Hepatocyte (in vitro differentiated cells): ENCODE data around the gene MCRS1. TPM values are rescaled to one million over a fixed set of nuclear protein-coding genes. Genes with fewer than 3 reads are reported as not detected.

Experiments
- DNase-seq: peaks from one replicate; pipeline ENCODE4 v3.0.0-alpha.2; 2016; ENCODE audit warnings: low spot score
- H2AFZ ChIP-seq: fragments of 200-600 bp; sonication (generic); 2 replicates; pipeline ENCODE4 v1.6.0; 2016; ENCODE audit warnings: antibody characterized with exemption, mild to moderate bottlenecking
- H3K27ac ChIP-seq: fragments of 200-600 bp; sonication (generic); 2 replicates; pipeline ENCODE4 v1.5.1; 2016; ENCODE audit warnings: mild to moderate bottlenecking
- H3K27me3 ChIP-seq: fragments of 200-600 bp; sonication (generic); 2 replicates; pipeline ENCODE4 v1.6.1; 2016
- H3K36me3 ChIP-seq: fragments of 200-600 bp; sonication (generic); replicated peaks from 2 replicates; pipeline ENCODE4 v1.5.1; 2016; ENCODE audit warnings: low read depth; ENCODE audit not compliant: insufficient read depth
- H3K4me1 ChIP-seq: fragments of 200-600 bp; sonication (generic); 2 replicates; pipeline ENCODE4 v1.5.1; 2016; ENCODE audit warnings: mild to moderate bottlenecking, moderate library complexity; ENCODE audit not compliant: insufficient read depth
- H3K4me2 ChIP-seq: fragments of 200-600 bp; sonication (generic); 2 replicates; pipeline ENCODE4 v1.6.0; 2016
- H3K4me3 ChIP-seq: fragments of 200-600 bp; sonication (generic); 2 replicates; pipeline ENCODE4 v1.5.1; 2016; ENCODE audit warnings: mild to moderate bottlenecking
- H3K79me2 ChIP-seq: fragments of 200-600 bp; sonication (generic); 2 replicates; pipeline ENCODE4 v1.6.0; 2017; ENCODE audit warnings: mild to moderate bottlenecking
- H3K9me2 ChIP-seq: fragments of 200-600 bp; sonication (generic); replicated peaks from 2 replicates; pipeline ENCODE4 v1.6.0; 2017; ENCODE audit warnings: mild to moderate bottlenecking; ENCODE audit not compliant: insufficient read depth
- H3K9me3 ChIP-seq: fragments of 200-600 bp; sonication (generic); 2 replicates; pipeline ENCODE4 v1.5.1; 2016; ENCODE audit warnings: low read depth, mild to moderate bottlenecking
- H4K20me1 ChIP-seq: fragments of 200-600 bp; sonication (generic); 2 replicates; pipeline ENCODE4 v1.6.0; 2016; ENCODE audit warnings: mild to moderate bottlenecking; ENCODE audit not compliant: insufficient read depth, poor library complexity, severe bottlenecking
- EZH2 ChIP-seq: fragments of 200-600 bp; sonication (generic); IDR thresholded peaks from 2 replicates; pipeline ENCODE4 v1.6.1; 2016; ENCODE audit warnings: antibody characterized with exemption, mild to moderate bottlenecking, borderline replicate concordance
- EZH2phosphoT487 ChIP-seq: fragments of 200-600 bp; sonication (generic); IDR thresholded peaks from one replicate; pipeline ENCODE4 v1.6.1; 2018; ENCODE audit warnings: antibody characterized with exemption, mild to moderate bottlenecking, low read depth, moderate library complexity; ENCODE audit not compliant: unreplicated experiment, severe bottlenecking
- WGBS: methylation state at CpG from one replicate; pipeline ENCODE4 v1.1.6; 2016; ENCODE audit warnings: low lambda C conversion rate; ENCODE audit errors: missing lambda C conversion rate; 5-methylcytosine and 5-hydroxymethylcytosine counted together
- polyA plus RNA-seq: library from polyadenylated mRNA; unstranded; fragments of >200 nt; fragmentation: Nextera tagmentation; extraction: Ambion mirVana; gene quantifications from 2 replicates; pipeline ENCODE4 v1.2.1, GENCODE V29; 2016
- total RNA-seq: library from RNA; depleted of rRNA; stranded (reverse); fragments of >200 nt; gene quantifications from 2 replicates; pipeline ENCODE4 v1.2.3, GENCODE V29; 2014
- TF ChIP-seq, protein P1 (sequence below): fragments of 200-600 bp; sonication (generic); IDR thresholded peaks from 2 replicates; pipeline ENCODE4 v1.5.1; 2016; ENCODE audit warnings: antibody characterized with exemption, mild to moderate bottlenecking; ENCODE audit not compliant: poor library complexity

MCRS1 gene
- total and polyA plus RNA-seq, 2 experiments from 2014 or later = 51.4 to 57.7 TPM

DNA sequence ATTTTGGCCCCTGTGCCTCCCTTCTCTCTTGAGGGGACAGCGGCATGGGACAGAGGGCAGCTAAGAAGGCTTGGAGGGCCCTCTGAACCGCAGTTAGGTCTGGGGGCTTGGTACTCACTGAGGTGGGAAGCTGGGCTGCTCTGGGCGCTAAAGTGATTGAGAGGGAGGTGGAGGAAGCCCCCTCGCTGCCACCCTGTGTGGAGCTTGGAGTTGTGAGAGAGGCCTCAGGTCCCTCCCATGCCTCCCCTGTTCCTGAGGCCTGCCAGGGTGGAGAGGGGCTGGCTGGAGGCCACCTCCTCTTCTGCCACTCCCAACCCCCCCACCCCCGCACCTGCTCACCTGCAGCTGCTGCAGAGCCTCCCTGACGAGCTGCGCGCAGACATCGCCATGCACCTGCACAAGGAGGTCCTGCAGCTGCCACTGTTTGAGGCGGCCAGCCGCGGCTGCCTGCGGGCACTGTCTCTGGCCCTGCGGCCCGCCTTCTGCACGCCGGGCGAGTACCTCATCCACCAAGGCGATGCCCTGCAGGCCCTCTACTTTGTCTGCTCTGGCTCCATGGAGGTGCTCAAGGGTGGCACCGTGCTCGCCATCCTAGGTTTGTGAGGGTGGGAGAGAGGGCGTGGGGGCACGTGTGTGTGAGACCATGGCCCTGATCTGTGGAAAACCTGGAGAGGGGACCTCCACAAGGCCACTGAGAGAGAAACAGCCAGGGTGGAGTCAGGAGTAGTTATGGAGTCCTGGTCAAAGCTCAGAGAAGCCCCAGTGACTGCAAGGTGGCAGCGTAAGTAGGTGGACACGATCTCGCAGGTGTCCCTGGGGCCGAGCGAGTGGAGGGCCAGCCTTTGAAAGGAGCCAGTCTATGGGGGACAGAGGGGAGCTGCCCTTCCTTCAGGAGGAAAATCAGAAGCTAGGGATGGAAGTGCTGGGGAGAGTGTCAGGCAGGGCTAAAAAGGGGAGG lies 17.9 kb downstream of the MCRS1 start:
- Histone ChIP-seq H3K4me2 (no peak overlapping the region), H3K9me3 (no peaks in the 10 kb centered on the region), H3K36me3 (no peaks in the 10 kb centered on the region), H3K27me3 (peaks cover 28% of the 10 kb centered on the region), H3K27ac (no peak overlapping the region), H3K4me3 (no peak overlapping the region), H2AFZ (no peak overlapping the region), H3K79me2 (no peaks in the 10 kb centered on the region), H4K20me1 (no peaks in the 10 kb centered on the region), H3K4me1 (peaks cover 8% of the 10 kb centered on the region), H3K9me2 (no peaks in the 10 kb centered on the region)
- no peak for TF ChIP-seq EZH2
- WGBS = 94% methylated on average over 27 of the region's 28 CpGs
- DNase-seq = no peak

GRCh38 chr12:49548822-49549648 lies 18.9 kb downstream of the MCRS1 start:
- Histone ChIP-seq H3K4me1 (peaks cover 8% of the 10 kb centered on the region), H3K4me2 (peak overlapping the region; percentile 74)

GRCh38 chr12:49548481-49548821 lies 19.5 kb downstream of the MCRS1 start:
- Histone ChIP-seq H3K27ac (no peak overlapping the region), H3K4me2 (peak overlapping the region; percentile 74), H3K9me2 (no peaks in the 10 kb centered on the region), H3K36me3 (no peaks in the 10 kb centered on the region), H3K4me3 (no peak overlapping the region), H3K79me2 (no peaks in the 10 kb centered on the region), H3K9me3 (no peaks in the 10 kb centered on the region), H3K4me1 (peaks cover 8% of the 10 kb centered on the region), H3K27me3 (peaks cover 43% of the 10 kb centered on the region), H2AFZ (no peak overlapping the region), H4K20me1 (no peaks in the 10 kb centered on the region)
- DNase-seq = no peak
- 91% methylated on average over 6 of the region's 8 CpGs for WGBS
- no peak for TF ChIP-seq EZH2phosphoT487

More at GRCh38 chr12:49548822-49549648, 18.9 kb downstream of the MCRS1 start:
- DNase-seq = peak; percentile 51
- Histone ChIP-seq H3K9me2 (no peaks in the 10 kb centered on the region), H3K9me3 (no peaks in the 10 kb centered on the region), H2AFZ (peak overlapping the region; percentile 56), H3K27me3 (peaks cover 38% of the 10 kb centered on the region), H4K20me1 (no peaks in the 10 kb centered on the region), H3K27ac (no peak overlapping the region), H3K4me3 (no peak overlapping the region), H3K36me3 (no peaks in the 10 kb centered on the region), H3K79me2 (no peaks in the 10 kb centered on the region)
- TF ChIP-seq EZH2phosphoT487 = no peak
- TF ChIP-seq, protein P1, sequence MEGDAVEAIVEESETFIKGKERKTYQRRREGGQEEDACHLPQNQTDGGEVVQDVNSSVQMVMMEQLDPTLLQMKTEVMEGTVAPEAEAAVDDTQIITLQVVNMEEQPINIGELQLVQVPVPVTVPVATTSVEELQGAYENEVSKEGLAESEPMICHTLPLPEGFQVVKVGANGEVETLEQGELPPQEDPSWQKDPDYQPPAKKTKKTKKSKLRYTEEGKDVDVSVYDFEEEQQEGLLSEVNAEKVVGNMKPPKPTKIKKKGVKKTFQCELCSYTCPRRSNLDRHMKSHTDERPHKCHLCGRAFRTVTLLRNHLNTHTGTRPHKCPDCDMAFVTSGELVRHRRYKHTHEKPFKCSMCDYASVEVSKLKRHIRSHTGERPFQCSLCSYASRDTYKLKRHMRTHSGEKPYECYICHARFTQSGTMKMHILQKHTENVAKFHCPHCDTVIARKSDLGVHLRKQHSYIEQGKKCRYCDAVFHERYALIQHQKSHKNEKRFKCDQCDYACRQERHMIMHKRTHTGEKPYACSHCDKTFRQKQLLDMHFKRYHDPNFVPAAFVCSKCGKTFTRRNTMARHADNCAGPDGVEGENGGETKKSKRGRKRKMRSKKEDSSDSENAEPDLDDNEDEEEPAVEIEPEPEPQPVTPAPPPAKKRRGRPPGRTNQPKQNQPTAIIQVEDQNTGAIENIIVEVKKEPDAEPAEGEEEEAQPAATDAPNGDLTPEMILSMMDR = peak; percentile 27
- WGBS = 31% methylated on average over 56 of the region's 70 CpGs

DNA sequence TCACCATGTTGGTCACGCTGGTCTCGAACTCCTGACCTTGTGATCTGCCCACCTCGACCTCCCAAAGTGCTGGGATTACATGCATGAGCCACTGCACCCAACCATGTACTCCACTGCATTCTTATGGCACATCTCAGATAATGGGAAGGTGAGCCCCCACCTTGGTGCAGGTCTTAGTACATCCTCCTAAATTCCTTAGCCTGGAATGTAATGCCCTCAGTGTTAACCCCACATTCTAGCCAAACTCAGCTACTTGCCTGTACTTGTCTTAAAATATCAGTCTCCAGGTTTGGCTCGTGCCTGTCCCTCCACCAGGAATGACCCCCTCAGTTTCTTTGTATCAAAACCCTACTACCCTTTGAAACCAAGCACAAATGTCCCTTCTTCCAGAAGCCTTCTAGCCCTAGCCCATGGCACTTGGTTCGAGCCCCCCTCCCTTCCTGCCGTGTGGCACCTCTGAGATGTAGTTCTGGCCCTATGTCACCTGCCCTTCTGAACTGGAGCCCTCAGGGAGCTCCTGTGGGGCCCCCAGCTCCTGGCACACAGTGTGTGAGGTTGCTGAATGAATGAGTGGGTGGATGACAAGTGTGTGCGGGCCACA lies 20.8 kb downstream of the MCRS1 start:
- Histone ChIP-seq H3K27me3 (peaks cover 52% of the 10 kb centered on the region), H3K4me3 (no peak overlapping the region), H3K9me3 (no peaks in the 10 kb centered on the region), H4K20me1 (no peaks in the 10 kb centered on the region), H3K27ac (no peak overlapping the region), H3K79me2 (no peaks in the 10 kb centered on the region), H3K36me3 (no peaks in the 10 kb centered on the region), H2AFZ (no peak overlapping the region), H3K9me2 (no peaks in the 10 kb centered on the region), H3K4me2 (no peak overlapping the region), H3K4me1 (peaks cover 8% of the 10 kb centered on the region)
- no peak for DNase-seq
- WGBS = 87% methylated on average over 7 of the region's 7 CpGs
- no peak for TF ChIP-seq EZH2phosphoT487
- TF ChIP-seq, protein P1 = no peak
- no peak for TF ChIP-seq EZH2
